HepG2 (cell line): Measurements from ENCODE around the gene AHNAK. TPM values are rescaled to one million over a fixed set of nuclear protein-coding genes. Genes with fewer than 3 reads are reported as not detected.

Experiments used
- ADNP ChIP-seq: sonication (generic); formaldehyde crosslinking; IDR thresholded peaks from 2 replicates; pipeline ENCODE4 v1.4.0; 2020; ENCODE audit warnings: missing genetic modification reagents
- AHR ChIP-seq: IDR thresholded peaks from 2 replicates; pipeline ENCODE4 v1.6.1; 2018; ENCODE audit warnings: missing genetic modification reagents, missing compliant biosample characterization
- CBX1 ChIP-seq: IDR thresholded peaks from one replicate; pipeline ENCODE4 v1.6.1; 2016; ENCODE audit warnings: antibody characterized with exemption, low read depth
- HNRNPLL ChIP-seq: fragments of 200-400 bp; formaldehyde crosslinking; IDR thresholded peaks from 2 replicates; pipeline ENCODE4 v1.6.1; 2017; ENCODE audit warnings: mild to moderate bottlenecking, low read depth, low read length; ENCODE audit not compliant: poor library complexity, severe bottlenecking
- IRF2 ChIP-seq: IDR thresholded peaks from 2 replicates; pipeline ENCODE4 v1.6.1; 2018; ENCODE audit warnings: missing genetic modification reagents, missing compliant biosample characterization
- IRX3 ChIP-seq: sonication (generic); formaldehyde crosslinking; IDR thresholded peaks from 2 replicates; pipeline ENCODE4 v1.8.1; 2023; ENCODE audit warnings: mild to moderate bottlenecking, low read depth, missing genetic modification reagents, borderline replicate concordance
- KIAA2018 ChIP-seq: sonication (generic); formaldehyde crosslinking; IDR thresholded peaks from 2 replicates; pipeline ENCODE4 v1.5.0; 2020; ENCODE audit warnings: mild to moderate bottlenecking, missing genetic modification reagents, borderline replicate concordance
- NR1H2 ChIP-seq: sonication (generic); formaldehyde crosslinking; IDR thresholded peaks from 2 replicates; pipeline ENCODE4 v1.8.1; 2022; ENCODE audit warnings: low read depth, missing genetic modification reagents, borderline replicate concordance
- SETDB1 ChIP-seq: sonication (generic); formaldehyde crosslinking; IDR thresholded peaks from 2 replicates; pipeline ENCODE4 v1.5.1; 2020; ENCODE audit warnings: missing genetic modification reagents, mild to moderate bottlenecking, borderline replicate concordance
- SYNCRIP ChIP-seq: fragments of 200-400 bp; formaldehyde crosslinking; IDR thresholded peaks from 2 replicates; pipeline ENCODE4 v1.6.1; 2018; ENCODE audit warnings: mild to moderate bottlenecking, low read depth, low read length; ENCODE audit not compliant: insufficient read depth
- TERF1 ChIP-seq: sonication (generic); formaldehyde crosslinking; IDR thresholded peaks from 2 replicates; pipeline ENCODE4 v1.8.0; 2022; ENCODE audit warnings: mild to moderate bottlenecking, missing genetic modification reagents, moderate library complexity
- TOE1 ChIP-seq: sonication (generic); formaldehyde crosslinking; IDR thresholded peaks from 2 replicates; pipeline ENCODE4 v1.4.0; 2020; ENCODE audit warnings: mild to moderate bottlenecking, missing genetic modification reagents
- YEATS4 ChIP-seq: sonication (generic); formaldehyde crosslinking; IDR thresholded peaks from 2 replicates; pipeline ENCODE4 v1.4.0; 2020; ENCODE audit warnings: missing genetic modification reagents, borderline replicate concordance
- ZNF20 ChIP-seq: sonication (generic); formaldehyde crosslinking; IDR thresholded peaks from 2 replicates; pipeline ENCODE4 v1.4.0; 2020; ENCODE audit warnings: mild to moderate bottlenecking, moderate library complexity, missing genetic modification reagents
- ZNF292 ChIP-seq: sonication (generic); formaldehyde crosslinking; IDR thresholded peaks from 2 replicates; pipeline ENCODE4 v1.8.1; 2022; ENCODE audit warnings: mild to moderate bottlenecking, low read depth, missing genetic modification reagents, borderline replicate concordance
- ZNF296 ChIP-seq: sonication (generic); formaldehyde crosslinking; conservative IDR thresholded peaks from 2 replicates; pipeline ENCODE4 v1.5.0; 2020; ENCODE audit warnings: mild to moderate bottlenecking, missing genetic modification reagents
- ZNF33A ChIP-seq: sonication (generic); formaldehyde crosslinking; IDR thresholded peaks from 2 replicates; pipeline ENCODE4 v1.5.1; 2020; ENCODE audit warnings: missing genetic modification reagents, mild to moderate bottlenecking, moderate library complexity, borderline replicate concordance
- ZNF557 ChIP-seq: sonication (generic); formaldehyde crosslinking; IDR thresholded peaks from 2 replicates; pipeline ENCODE4 v1.4.0; 2020; ENCODE audit warnings: missing genetic modification reagents
- ZNF567 ChIP-seq: sonication (generic); formaldehyde crosslinking; IDR thresholded peaks from 2 replicates; pipeline ENCODE4 v1.8.1; 2023; ENCODE audit warnings: mild to moderate bottlenecking, missing genetic modification reagents, borderline replicate concordance
- ZNF619 ChIP-seq: sonication (generic); formaldehyde crosslinking; IDR thresholded peaks from 2 replicates; pipeline ENCODE4 v1.4.0; 2020; ENCODE audit warnings: mild to moderate bottlenecking, missing genetic modification reagents
- ZNF788 ChIP-seq: sonication (generic); formaldehyde crosslinking; IDR thresholded peaks from 2 replicates; pipeline ENCODE4 v1.5.0; 2020; ENCODE audit warnings: mild to moderate bottlenecking, missing genetic modification reagents, borderline replicate concordance
- ZNF816 ChIP-seq: sonication (generic); formaldehyde crosslinking; IDR thresholded peaks from 2 replicates; pipeline ENCODE4 v1.8.0; 2022; ENCODE audit warnings: missing genetic modification reagents, mild to moderate bottlenecking, borderline replicate concordance
- ZSCAN9 ChIP-seq: IDR thresholded peaks from 2 replicates; pipeline ENCODE4 v1.6.1; 2016; ENCODE audit warnings: borderline replicate concordance
- polyA plus RNA-seq, 8 experiments: library from polyadenylated mRNA; depleted of rRNA in 3 of 8; stranded (reverse) in 7 of 8; unstranded in 1 of 8; fragments of >200 nt; fragmentation: Illumina TruSeq in 4 of 8; extraction: Trizol in 4 of 8; gene quantifications; 2 replicates each; pipeline versions ENCODE4 v1.2.1 to v1.2.3, GENCODE V29; 2011 to 2016; ENCODE audit warnings: low read depth in 4 of 8, missing spikeins in 1 of 8, mixed read lengths in 1 of 8; ENCODE audit not compliant: insufficient read depth in 1 of 8
- total RNA-seq, 5 experiments: library from RNA; depleted of rRNA; stranded (reverse); fragments of >200 nt; fragmentation: Illumina TruSeq; extraction: Trizol; gene quantifications; 2 replicates each; pipeline ENCODE4 v1.2.3, GENCODE V29; 2016; ENCODE audit warnings: low read depth in 1 of 5

The AHNAK gene
- total and polyA plus RNA-seq, 2 of the 13 experiments (the other 11 are each of a cell fraction or from before 2014, with no cell fraction given) = 23.4 to 25.0 TPM

GRCh38 chr11:62501432-62501891 lies 45.1 kb downstream of the AHNAK start (continued):
- TF ChIP-seq KIAA2018 = no peak
- TF ChIP-seq IRF2 (CRISPR knock-in tag) = no peak
- TF ChIP-seq HNRNPLL = peak; percentile 23
- TF ChIP-seq ZNF20 (CRISPR knock-in tag) = no peak
- TF ChIP-seq TERF1 (CRISPR knock-in tag) = no peak
- TF ChIP-seq YEATS4 (CRISPR knock-in tag) = no peak
- TF ChIP-seq ZNF788 = no peak
- TF ChIP-seq NR1H2 (CRISPR knock-in tag) = no peak
- no peak for TF ChIP-seq ZNF557
- no peak for TF ChIP-seq IRX3 (CRISPR knock-in tag)
- TF ChIP-seq ADNP = no peak
- TF ChIP-seq ZNF292 = peak; percentile 82
- TF ChIP-seq SYNCRIP = no peak
- no peak for TF ChIP-seq ZSCAN9
- peak; percentile 51 for TF ChIP-seq CBX1
- TF ChIP-seq TOE1 (CRISPR knock-in tag) = no peak
- TF ChIP-seq ZNF33A (CRISPR knock-in tag) = no peak
- no peak for TF ChIP-seq ZNF296
- no peak for TF ChIP-seq SETDB1 (CRISPR knock-in tag)
- TF ChIP-seq ZNF567 (CRISPR knock-in tag) = no peak
- 0 out of 2 replicates have a peak, but pooled peaks have one; percentile 21 for TF ChIP-seq ZNF816
- TF ChIP-seq ZNF619 (CRISPR knock-in tag) = no peak
- TF ChIP-seq AHR = no peak
